PFSK-1 (cell line): ENCODE results near the gene C19orf25.

Experiments
- FOXP2 ChIP-seq: optimal IDR thresholded peaks from 2 replicates; pipeline ENCODE3; 2011; ENCODE audit warnings: borderline replicate concordance, control low read depth, inconsistent platforms; ENCODE audit not compliant: insufficient read depth; ENCODE audit errors: extremely low read length, extremely low read depth
- POLR2AphosphoS5 ChIP-seq: IDR thresholded peaks from 2 replicates; pipeline ENCODE4 v1.6.1; 2012; ENCODE audit warnings: low read depth, mild to moderate bottlenecking, control low read depth, low read length, moderate library complexity
- SIN3A ChIP-seq: IDR thresholded peaks from 2 replicates; pipeline ENCODE4 v1.6.1; 2012; ENCODE audit warnings: mild to moderate bottlenecking, low read length, moderate library complexity, borderline replicate concordance; ENCODE audit not compliant: insufficient read depth
- TAF1 ChIP-seq: IDR thresholded peaks from 2 replicates; pipeline ENCODE4 v1.6.1; 2012; ENCODE audit warnings: low read length, control low read depth, borderline replicate concordance; ENCODE audit not compliant: insufficient read depth
- TF ChIP-seq, protein P1 (sequence below), 2 experiments: IDR thresholded peaks; 2 replicates each; pipeline versions ENCODE4 v1.6.1 to v1.8.0; 2011 to 2012; ENCODE audit warnings: low read depth in 2 of 2, low read length in 2 of 2, control low read depth in 1 of 2, inconsistent platforms in 1 of 2, mild to moderate bottlenecking in 1 of 2, moderate library complexity in 1 of 2; ENCODE audit not compliant: insufficient read depth in 1 of 2

Gene C19orf25

GRCh38 chr19:1470055-1470304 is 9.0 kb downstream of the C19orf25 start:
- TF ChIP-seq POLR2AphosphoS5, result no peak
- TF ChIP-seq SIN3A, result no peak
- no peak for TF ChIP-seq FOXP2
- TF ChIP-seq TAF1, result no peak
- TF ChIP-seq, protein P1, sequence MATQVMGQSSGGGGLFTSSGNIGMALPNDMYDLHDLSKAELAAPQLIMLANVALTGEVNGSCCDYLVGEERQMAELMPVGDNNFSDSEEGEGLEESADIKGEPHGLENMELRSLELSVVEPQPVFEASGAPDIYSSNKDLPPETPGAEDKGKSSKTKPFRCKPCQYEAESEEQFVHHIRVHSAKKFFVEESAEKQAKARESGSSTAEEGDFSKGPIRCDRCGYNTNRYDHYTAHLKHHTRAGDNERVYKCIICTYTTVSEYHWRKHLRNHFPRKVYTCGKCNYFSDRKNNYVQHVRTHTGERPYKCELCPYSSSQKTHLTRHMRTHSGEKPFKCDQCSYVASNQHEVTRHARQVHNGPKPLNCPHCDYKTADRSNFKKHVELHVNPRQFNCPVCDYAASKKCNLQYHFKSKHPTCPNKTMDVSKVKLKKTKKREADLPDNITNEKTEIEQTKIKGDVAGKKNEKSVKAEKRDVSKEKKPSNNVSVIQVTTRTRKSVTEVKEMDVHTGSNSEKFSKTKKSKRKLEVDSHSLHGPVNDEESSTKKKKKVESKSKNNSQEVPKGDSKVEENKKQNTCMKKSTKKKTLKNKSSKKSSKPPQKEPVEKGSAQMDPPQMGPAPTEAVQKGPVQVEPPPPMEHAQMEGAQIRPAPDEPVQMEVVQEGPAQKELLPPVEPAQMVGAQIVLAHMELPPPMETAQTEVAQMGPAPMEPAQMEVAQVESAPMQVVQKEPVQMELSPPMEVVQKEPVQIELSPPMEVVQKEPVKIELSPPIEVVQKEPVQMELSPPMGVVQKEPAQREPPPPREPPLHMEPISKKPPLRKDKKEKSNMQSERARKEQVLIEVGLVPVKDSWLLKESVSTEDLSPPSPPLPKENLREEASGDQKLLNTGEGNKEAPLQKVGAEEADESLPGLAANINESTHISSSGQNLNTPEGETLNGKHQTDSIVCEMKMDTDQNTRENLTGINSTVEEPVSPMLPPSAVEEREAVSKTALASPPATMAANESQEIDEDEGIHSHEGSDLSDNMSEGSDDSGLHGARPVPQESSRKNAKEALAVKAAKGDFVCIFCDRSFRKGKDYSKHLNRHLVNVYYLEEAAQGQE (IDR thresholded peaks at IDR 0.05; ENCODE audit: insufficient read depth in 1 of 2, low read depth in 2 of 2, low read length in 2 of 2), result no peak

DNA sequence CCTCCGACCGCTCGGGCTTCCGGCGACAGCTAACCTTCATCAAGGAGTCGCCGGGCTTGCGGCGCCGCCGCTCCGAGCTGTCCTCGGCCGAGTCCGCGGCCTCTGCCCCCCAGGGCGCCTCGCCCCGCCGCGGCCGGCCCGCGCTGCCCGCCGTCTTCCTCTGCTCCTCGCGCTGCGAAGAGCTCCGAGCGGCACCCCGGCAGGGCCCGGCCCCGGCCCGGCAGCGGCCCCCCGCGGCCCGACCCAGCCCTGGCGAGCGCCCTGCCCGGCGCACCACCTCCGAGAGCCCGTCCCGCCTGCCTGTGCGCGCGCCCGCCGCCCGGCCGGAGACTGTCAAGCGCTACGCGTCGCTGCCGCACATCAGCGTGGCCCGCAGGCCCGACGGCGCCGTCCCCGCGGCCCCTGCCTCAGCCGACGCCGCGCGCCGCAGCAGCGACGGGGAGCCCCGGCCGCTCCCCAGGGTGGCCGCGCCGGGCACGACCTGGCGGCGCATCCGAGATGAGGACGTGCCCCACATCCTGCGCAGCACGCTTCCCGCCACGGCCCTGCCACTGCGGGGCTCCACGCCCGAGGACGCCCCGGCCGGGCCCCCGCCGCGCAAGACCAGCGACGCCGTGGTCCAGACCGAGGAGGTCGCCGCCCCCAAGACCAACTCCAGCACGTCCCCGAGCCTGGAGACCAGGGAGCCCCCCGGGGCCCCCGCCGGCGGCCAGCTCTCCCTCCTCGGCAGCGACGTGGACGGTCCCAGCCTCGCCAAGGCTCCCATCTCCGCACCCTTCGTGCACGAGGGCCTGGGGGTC is 9.6 kb downstream of the C19orf25 start:
- no peak for TF ChIP-seq POLR2AphosphoS5
- TF ChIP-seq, protein P1 (IDR thresholded peaks at IDR 0.05; ENCODE audit: insufficient read depth in 1 of 2, low read depth in 2 of 2, low read length in 2 of 2), result no peak
- TF ChIP-seq SIN3A, result no peak
- TF ChIP-seq FOXP2, result no peak
- TF ChIP-seq TAF1, result no peak

DNA sequence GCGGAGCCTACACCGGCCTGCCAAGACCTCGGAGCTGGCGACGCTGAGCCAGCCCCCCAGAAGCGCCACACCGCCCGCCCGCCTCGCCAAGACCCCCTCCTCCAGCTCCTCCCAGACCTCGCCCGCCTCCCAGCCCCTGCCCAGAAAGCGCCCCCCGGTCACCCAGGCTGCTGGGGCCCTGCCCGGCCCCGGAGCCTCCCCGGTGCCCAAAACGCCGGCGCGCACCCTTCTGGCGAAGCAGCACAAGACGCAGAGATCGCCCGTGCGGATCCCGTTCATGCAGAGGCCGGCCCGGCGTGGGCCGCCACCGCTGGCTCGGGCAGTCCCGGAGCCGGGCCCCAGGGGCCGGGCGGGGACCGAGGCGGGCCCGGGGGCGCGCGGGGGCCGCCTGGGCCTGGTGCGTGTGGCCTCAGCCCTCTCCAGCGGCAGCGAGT is 10.2 kb downstream of the C19orf25 start:
- TF ChIP-seq SIN3A, result no peak
- TF ChIP-seq POLR2AphosphoS5, result no peak
- no peak for TF ChIP-seq TAF1
- TF ChIP-seq FOXP2, result no peak
- TF ChIP-seq, protein P1 (IDR thresholded peaks at IDR 0.05; ENCODE audit: insufficient read depth in 1 of 2, low read depth in 2 of 2, low read length in 2 of 2), result no peak

DNA sequence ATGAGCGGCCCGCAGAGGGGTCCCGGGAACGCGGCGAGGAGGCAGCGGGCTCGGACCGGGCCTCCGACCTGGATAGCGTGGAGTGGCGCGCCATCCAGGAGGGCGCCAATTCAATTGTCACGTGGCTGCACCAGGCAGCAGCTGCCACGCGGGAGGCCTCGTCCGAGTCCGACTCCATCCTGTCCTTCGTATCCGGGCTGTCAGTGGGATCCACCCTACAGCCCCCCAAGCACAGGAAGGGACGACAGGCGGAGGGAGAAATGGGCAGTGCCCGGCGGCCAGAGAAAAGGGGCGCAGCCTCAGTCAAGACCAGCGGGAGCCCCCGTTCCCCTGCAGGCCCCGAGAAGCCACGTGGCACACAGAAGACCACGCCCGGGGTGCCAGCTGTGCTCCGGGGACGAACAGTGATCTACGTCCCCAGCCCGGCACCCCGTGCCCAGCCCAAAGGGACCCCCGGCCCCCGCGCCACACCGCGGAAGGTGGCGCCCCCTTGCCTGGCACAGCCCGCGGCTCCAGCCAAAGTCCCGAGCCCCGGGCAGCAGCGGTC is 10.7 kb downstream of the C19orf25 start:
- TF ChIP-seq TAF1 (no peak), SIN3A (no peak)

DNA sequence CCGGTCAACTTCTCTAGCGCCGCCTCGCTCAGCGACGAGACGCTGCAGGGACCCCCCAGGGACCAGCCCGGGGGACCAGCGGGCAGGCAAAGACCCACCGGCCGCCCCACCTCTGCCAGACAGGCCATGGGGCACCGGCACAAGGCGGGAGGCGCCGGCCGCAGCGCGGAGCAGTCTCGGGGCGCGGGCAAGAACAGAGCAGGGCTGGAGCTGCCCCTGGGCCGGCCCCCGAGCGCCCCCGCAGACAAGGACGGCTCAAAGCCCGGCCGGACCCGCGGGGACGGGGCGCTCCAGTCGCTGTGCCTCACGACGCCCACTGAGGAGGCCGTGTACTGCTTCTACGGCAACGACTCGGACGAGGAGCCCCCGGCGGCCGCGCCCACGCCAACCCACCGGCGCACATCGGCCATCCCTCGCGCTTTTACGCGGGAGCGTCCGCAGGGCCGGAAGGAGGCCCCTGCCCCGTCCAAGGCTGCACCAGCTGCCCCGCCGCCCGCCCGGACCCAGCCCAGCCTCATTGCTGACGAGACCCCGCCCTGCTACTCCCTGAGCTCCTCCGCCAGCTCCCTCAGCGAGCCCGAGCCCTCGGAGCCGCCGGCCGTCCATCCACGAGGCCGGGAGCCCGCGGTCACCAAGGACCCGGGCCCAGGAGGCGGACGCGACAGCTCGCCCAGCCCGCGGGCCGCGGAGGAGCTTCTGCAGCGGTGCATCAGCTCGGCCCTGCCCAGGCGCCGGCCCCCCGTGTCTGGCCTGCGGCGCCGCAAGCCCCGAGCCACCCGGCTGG is 11.3 kb downstream of the C19orf25 start:
- no peak for TF ChIP-seq SIN3A
- TF ChIP-seq FOXP2, result no peak
- TF ChIP-seq, protein P1 (IDR thresholded peaks at IDR 0.05; ENCODE audit: insufficient read depth in 1 of 2, low read depth in 2 of 2, low read length in 2 of 2), result no peak
- TF ChIP-seq POLR2AphosphoS5, result no peak
- TF ChIP-seq TAF1, result no peak
